PC-3 (cell line): ENCODE results near the gene CD151.

Source experiments
- CTCF ChIP-seq: fragments of 300-600 bp; sonication (generic); conservative IDR thresholded peaks from 2 replicates; pipeline ENCODE4 v1.5.1; 2017; ENCODE audit warnings: antibody characterized with exemption, low read depth, mild to moderate bottlenecking, low read length
- EZH2phosphoT487 ChIP-seq: fragments of 300-600 bp; sonication (generic); IDR thresholded peaks from 2 replicates; pipeline ENCODE4 v1.6.1; 2018; ENCODE audit warnings: mild to moderate bottlenecking, antibody characterized with exemption, low read length, borderline replicate concordance

DNA sequence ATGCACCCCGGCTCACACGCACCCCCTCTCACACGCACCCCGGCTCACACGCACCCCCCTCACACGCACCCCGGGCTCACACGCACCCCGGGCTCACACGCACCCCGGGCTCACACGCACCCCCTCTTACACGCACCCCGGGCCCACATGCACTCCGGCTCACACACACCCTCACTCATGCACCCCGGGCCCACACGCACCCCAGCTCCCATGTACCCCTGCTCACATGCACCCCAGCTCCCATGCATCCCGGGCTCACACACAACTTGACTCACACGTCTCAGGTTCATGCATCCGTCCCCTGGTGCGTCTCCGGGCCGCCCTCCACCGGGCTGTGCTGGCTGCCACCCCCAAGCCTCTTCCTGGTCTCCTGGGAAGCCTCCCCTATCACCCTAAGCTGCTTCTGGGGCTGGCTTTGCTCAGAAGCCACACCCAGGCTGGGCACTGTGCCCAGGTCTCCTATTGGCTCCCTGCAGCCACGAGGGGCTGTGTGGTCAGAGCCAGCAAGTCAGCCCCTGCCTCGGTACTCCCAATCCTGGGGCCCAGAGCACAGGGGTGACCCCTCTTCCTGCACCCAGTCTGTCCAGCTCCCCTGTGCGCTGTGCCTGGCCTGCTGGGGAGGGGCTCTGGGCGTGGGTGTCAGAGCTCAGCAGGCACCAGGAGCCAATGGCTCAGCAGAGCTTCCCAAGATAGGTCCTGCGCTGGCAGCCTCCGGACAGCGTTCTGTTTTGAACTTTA is 26.8 kb downstream of the CD151 start:
- TF ChIP-seq CTCF (no peak), EZH2phosphoT487 (no peak)
